ENCODE measurements around the gene DNAJC4.

Gene DNAJC4

DNA sequence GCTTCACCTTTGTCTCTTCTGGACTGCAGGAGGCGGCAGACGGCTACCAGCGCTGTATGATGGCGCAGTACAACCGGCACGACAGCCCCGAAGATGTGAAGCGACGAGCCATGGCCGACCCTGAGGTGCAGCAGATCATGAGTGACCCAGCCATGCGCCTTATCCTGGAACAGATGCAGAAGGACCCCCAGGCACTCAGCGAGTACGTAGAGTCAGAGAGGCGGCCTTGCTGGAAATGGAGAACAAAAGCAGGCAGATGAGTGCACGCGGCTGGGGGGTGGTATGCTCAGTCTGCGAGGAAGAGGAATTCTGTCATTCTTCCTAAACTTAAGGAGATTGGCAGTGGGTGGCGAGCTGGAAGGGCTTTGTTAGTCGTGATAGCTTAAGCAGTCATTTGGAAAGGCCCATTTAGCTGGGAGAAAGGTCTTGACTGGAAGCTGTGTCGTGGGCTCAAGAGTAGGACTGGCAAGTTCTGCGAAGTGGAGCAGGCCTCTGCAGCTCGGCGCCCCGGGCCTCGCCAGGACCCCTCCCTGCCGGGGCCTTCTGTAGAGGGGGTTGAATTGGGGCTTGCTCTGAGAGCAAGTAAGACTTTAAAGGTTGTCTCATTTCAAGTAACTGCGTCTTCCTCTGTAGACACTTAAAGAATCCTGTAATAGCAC lies 26.8 kb upstream of the DNAJC4 start:
- no peak for ATAC-seq (ENCODE audit: low read depth)
- peak overlapping the region; percentile 70 for H3K27ac Mint-ChIP-seq
- peaks cover 22% of the 10 kb centered on the region for H3K36me3 Mint-ChIP-seq

DNA sequence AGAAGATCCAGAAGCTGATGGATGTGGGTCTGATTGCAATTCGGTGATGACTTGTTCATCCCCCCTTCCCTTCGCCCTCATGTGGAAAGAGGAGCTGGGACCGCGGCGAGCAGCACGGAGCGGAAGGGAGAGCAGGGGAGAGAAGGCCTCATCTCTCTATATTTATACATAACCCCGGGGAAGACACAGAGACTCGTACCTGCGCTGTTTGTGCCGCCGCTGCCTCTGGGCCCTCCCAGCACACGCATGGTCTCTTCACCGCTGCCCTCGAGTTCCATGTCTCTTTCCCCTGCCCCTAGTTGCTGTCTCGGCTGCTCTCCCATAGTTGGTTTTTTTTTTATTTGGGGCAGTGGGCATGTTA lies 26.3 kb upstream of the DNAJC4 start:
- Mint-ChIP-seq H3K4me3 (no peak overlapping the region), H3K27ac (peak overlapping the region; percentile 80), H3K36me3 (peaks cover 24% of the 10 kb centered on the region), H3K4me1 (peaks cover 27% of the 10 kb centered on the region), H3K9me3 (no peaks in the 10 kb centered on the region), H3K27me3 (no peaks in the 10 kb centered on the region)
- ATAC-seq (ENCODE audit: low read depth) (no peak), DNase-seq (ENCODE audit: low spot score in 2 of 2) (no peak)

More for the DNA sequence above, 26.8 kb upstream of the DNAJC4 start:
- H3K27me3 Mint-ChIP-seq = no peaks in the 10 kb centered on the region
- DNase-seq (ENCODE audit: low spot score in 2 of 2) = no peak
- H3K4me1 Mint-ChIP-seq = peaks cover 23% of the 10 kb centered on the region
- no peaks in the 10 kb centered on the region for H3K9me3 Mint-ChIP-seq
- no peak overlapping the region for H3K4me3 Mint-ChIP-seq

GRCh38 chr11:64204464-64204989 lies 25.8 kb upstream of the DNAJC4 start:
- Mint-ChIP-seq H3K27ac (peak overlapping the region; percentile 80), H3K4me1 (peaks cover 31% of the 10 kb centered on the region), H3K4me3 (peak overlapping the region; percentile 63), H3K36me3 (peaks cover 27% of the 10 kb centered on the region), H3K9me3 (no peaks in the 10 kb centered on the region), H3K27me3 (no peaks in the 10 kb centered on the region)
- DNase-seq (ENCODE audit: low spot score in 2 of 2) = peak; percentile 70 to 75
- peak; percentile 67 for ATAC-seq (ENCODE audit: low read depth)

DNA sequence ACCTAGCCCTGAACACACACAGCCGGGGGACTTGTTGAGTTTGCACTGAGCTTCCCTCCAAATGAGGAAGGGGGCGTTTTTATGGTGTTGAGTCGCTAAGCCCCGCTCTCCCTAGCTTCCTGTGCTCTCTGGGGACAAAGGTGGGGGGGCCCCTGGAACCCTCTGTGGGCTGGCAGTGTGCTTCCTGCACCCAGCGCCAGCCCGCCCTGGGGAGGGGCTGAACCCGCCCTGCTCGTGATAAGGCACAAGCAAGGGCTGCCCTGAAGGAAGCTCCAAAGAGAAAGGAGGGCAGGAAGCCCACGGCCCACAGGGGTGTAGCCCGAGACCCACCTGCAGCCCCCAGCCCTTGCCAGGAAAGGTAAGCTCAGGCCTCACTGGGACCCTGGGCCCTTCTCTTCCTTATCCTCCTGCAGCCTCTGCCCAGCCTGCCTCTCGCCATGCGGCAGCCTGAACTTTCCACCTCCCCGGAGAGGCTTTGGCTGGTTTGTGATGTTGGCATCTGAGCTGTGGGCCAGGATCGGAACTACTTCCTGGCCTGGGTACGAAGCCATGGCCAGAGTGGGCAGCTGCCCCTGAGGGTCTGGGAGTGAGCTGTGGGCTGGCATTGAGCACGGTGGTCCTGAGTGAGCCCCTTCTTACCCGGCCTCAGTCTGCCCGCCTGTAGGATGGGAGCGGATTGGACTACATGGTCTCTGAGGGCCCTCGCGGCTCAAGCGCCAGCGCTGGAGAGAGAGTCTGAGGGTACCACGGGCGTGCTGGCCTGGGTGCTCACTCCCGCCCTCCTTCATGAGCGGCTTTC lies 23.7 kb upstream of the DNAJC4 start, which contains the start of gene FERMT3:
Gene FERMT3 (plus strand): TSS at position 265 of the 799 bp plus-strand sequence. CDS start 644 bp downstream, outside the sequence.
- Mint-ChIP-seq H3K27ac (peak within 1 kb of the TSS; percentile 86), H3K27me3 (no peaks in the 10 kb centered on the region), H3K9me3 (no peaks in the 10 kb centered on the region), H3K4me1 (peaks cover 29% of the 10 kb centered on the region), H3K4me3 (peak within 1 kb of the TSS; percentile 89), H3K36me3 (peaks cover 23% of the 10 kb centered on the region)
- DNase-seq (ENCODE audit: low spot score in 2 of 2) (peak in 1 of 2 donors; percentile 50), ATAC-seq (ENCODE audit: low read depth) (peak; percentile 48)

- Mint-ChIP-seq H3K27ac (peak overlapping the region; percentile 86), H3K4me3 (peak overlapping the region; percentile 89), H3K36me3 (peaks cover 27% of the 10 kb centered on the region), H3K9me3 (no peaks in the 10 kb centered on the region), H3K4me1 (peaks cover 36% of the 10 kb centered on the region), H3K27me3 (no peaks in the 10 kb centered on the region)
- ATAC-seq (ENCODE audit: low read depth) (peak; percentile 68), DNase-seq (ENCODE audit: low spot score in 2 of 2) (peak in 1 of 2 donors; percentile 55)
Observed at GRCh38 chr11:64207256-64208085, 22.9 kb upstream of the DNAJC4 start.

GRCh38 chr11:64208086-64208795 lies 22.1 kb upstream of the DNAJC4 start:
- H3K36me3 Mint-ChIP-seq = peaks cover 28% of the 10 kb centered on the region
- DNase-seq (ENCODE audit: low spot score in 2 of 2) = no peak
- ATAC-seq (ENCODE audit: low read depth) = no peak
- H3K4me3 Mint-ChIP-seq = peak overlapping the region; percentile 89
- H3K9me3 Mint-ChIP-seq = no peaks in the 10 kb centered on the region
- H3K27ac Mint-ChIP-seq = peak overlapping the region; percentile 86
- peaks cover 39% of the 10 kb centered on the region for H3K4me1 Mint-ChIP-seq
- no peaks in the 10 kb centered on the region for H3K27me3 Mint-ChIP-seq

DNA sequence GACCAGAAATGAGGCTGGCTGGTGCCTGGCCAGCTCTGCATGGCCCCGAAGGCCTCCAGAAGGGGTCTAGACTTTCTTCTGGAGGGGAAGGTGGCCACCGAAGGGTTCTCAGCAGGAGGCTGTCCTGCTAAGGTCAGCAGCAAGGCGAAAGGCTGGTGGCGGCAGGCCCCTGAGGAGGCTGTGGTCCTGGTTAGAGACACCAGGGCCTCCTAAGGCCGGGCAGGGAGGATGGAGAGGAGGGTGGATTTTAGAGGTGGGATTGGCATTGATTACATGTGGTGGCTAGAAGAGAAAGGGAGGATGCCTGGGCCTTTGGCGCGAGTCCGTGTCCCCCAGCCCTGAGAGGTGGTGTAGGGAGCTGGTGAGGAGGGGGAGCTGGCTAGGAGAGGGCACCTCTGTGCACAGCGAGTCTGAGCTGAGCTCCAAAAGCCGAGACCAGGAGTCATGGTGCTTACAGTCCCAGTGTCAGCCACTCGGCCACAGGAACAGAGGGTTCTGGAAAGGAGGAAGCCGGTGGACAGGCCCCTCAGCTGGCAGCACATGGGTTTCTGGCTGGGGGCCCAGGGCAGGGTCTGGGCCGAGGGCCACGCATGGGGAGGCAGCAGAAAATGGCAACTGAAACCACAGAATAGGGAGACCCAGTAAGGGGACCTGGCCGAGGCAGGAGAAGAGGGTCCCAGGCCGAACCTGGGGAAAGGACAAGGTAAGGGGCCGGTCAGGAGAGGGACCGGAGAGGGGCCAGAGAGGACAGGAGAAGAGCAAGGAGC lies 21.4 kb upstream of the DNAJC4 start:
- Mint-ChIP-seq H3K9me3 (no peaks in the 10 kb centered on the region), H3K27me3 (no peaks in the 10 kb centered on the region), H3K4me1 (peaks cover 43% of the 10 kb centered on the region), H3K36me3 (peaks cover 25% of the 10 kb centered on the region), H3K4me3 (peak overlapping the region; percentile 58), H3K27ac (peak overlapping the region; percentile 86)
- DNase-seq (ENCODE audit: low spot score in 2 of 2) = no peak
- ATAC-seq (ENCODE audit: low read depth) = no peak

DNA sequence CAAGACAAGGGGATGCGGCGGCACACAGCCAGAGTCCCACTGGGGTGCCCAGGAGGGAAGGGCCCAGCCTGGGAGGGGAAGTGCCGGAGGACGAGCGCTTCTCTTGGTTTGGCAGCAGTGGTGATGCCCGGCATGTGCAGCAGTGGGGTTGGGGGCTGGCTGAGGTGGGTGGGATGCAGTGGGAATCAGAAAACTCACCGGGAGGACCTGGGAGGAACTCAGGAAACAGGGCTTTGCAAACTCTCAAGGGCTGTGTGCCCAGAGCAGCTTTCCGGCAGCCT lies 20.8 kb upstream of the DNAJC4 start:
- Mint-ChIP-seq H3K27ac (no peak overlapping the region), H3K4me3 (no peak overlapping the region), H3K36me3 (peaks cover 21% of the 10 kb centered on the region), H3K4me1 (peaks cover 41% of the 10 kb centered on the region), H3K27me3 (no peaks in the 10 kb centered on the region), H3K9me3 (no peaks in the 10 kb centered on the region)
- ATAC-seq (ENCODE audit: low read depth) (no peak), DNase-seq (ENCODE audit: low spot score in 2 of 2) (no peak)

- DNase-seq (ENCODE audit: low spot score in 2 of 2) (no peak), ATAC-seq (ENCODE audit: low read depth) (no peak)
- Mint-ChIP-seq H3K4me3 (no peak overlapping the region), H3K27ac (no peak overlapping the region), H3K9me3 (no peaks in the 10 kb centered on the region), H3K27me3 (no peaks in the 10 kb centered on the region), H3K36me3 (peaks cover 24% of the 10 kb centered on the region), H3K4me1 (peaks cover 38% of the 10 kb centered on the region)
Observed at GRCh38 chr11:64210301-64211020, 19.9 kb upstream of the DNAJC4 start.

- peaks cover 24% of the 10 kb centered on the region for H3K36me3 Mint-ChIP-seq
- peaks cover 34% of the 10 kb centered on the region for H3K4me1 Mint-ChIP-seq
- no peak overlapping the region for H3K27ac Mint-ChIP-seq
Observed at GRCh38 chr11:64211181-64211872, 19.0 kb upstream of the DNAJC4 start.

DNA sequence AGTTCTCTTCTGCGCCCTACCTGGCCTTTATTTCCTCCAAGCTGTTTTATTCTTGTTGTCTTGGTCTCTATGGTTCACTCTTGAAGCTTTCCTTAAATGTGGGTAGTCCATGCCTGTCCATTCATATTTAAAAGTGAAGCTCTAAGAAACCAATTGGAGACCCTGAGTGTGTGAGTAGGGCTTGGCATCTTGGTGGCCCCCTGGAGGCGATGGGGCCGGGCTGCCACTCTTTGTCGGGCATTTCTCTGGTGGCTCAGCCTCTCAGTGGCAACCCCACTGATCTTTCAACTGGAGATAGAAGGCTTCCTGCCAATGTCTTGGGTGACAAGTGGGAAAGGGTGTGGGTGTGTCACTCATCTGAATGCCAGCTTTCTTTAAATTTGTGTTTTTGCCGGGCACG lies 13.5 kb upstream of the DNAJC4 start:
- peaks cover 15% of the 10 kb centered on the region for H3K4me1 Mint-ChIP-seq
- peak overlapping the region; percentile 55 for H3K27ac Mint-ChIP-seq
- H3K4me3 Mint-ChIP-seq = no peak overlapping the region
- H3K9me3 Mint-ChIP-seq = no peaks in the 10 kb centered on the region
- no peaks in the 10 kb centered on the region for H3K27me3 Mint-ChIP-seq
- DNase-seq (ENCODE audit: low spot score in 2 of 2) (no peak), ATAC-seq (ENCODE audit: low read depth) (no peak)
- H3K36me3 Mint-ChIP-seq = peaks cover 24% of the 10 kb centered on the region

More at GRCh38 chr11:64211181-64211872, 19.0 kb upstream of the DNAJC4 start:
- Mint-ChIP-seq H3K9me3 (no peaks in the 10 kb centered on the region), H3K27me3 (no peaks in the 10 kb centered on the region), H3K4me3 (no peak overlapping the region)
- no peak for DNase-seq (ENCODE audit: low spot score in 2 of 2)
- ATAC-seq (ENCODE audit: low read depth) = no peak

All from memory B cell (primary cell).